T-helper 1 cell (primary cell): ENCODE measurements around the gene PSMD9.

ENCODE experiments used
- DNase-seq, 5 donors: peaks; one replicate each; pipeline ENCODE4 v3.0.0-alpha.2; 2012 to 2020

PSMD9 gene

GRCh38 chr12:121957861-121958515, 69.4 kb downstream of the PSMD9 start:
- DNase-seq, result no peak

- DNase-seq, result no peak
These were observed 70.1 kb downstream of the PSMD9 start for GRCh38 chr12:121958541-121959240.

DNA sequence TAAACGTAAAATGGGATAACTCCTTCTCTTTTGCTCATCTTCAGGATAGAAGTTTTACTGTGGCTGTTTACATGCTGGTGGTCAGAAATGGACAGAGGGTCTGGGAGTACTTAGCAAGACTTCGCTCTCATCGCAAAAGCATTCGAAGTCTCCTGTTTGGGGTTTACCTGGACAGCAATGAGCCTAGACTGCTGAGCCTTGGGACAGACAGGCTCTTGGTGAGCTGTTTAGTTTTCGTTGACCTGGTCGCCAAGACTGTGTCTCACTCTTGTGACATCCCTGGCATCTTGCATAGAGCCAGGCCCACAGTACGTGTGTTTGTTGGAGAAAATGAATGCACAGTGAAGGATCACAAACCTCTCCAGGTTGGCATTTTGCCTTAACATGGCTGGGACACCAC, 72.0 kb downstream of the PSMD9 start:
- DNase-seq, result no peak

GRCh38 chr12:121961195-121961879, 72.7 kb downstream of the PSMD9 start:
- DNase-seq, result no peak

DNA sequence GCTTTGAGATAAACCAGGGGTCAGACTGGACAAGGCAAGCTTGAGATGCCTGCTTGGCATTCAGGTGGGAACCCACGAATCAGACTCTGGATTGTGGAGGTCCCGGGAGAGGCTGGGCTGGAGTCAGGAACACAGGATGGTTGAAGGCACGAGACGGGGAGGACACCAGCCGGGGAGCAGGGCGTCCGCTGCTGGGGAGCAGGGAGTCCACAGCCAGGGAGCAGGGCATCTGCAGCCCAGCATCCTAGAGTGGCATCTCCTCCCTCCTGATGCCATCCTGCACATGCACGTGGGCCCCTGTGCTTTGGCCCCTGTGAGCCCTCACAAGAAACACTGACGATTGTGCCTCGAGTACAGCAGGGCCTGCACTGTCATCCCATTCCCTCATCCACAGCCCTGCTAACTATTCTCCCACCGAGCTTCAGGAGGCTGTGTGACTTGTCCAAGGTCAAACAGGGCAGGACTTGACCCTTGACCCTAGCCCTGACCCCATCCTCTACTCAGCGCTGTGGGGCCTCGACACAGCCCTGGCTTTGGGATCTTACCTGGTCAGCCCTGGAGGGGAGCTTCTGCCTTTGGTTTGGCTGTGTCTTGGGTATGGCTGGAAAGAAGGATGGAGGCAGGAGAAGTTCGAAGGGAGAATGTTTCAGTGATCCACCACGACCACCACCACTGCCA, 74.9 kb downstream of the PSMD9 start:
- no peak for DNase-seq

DNA sequence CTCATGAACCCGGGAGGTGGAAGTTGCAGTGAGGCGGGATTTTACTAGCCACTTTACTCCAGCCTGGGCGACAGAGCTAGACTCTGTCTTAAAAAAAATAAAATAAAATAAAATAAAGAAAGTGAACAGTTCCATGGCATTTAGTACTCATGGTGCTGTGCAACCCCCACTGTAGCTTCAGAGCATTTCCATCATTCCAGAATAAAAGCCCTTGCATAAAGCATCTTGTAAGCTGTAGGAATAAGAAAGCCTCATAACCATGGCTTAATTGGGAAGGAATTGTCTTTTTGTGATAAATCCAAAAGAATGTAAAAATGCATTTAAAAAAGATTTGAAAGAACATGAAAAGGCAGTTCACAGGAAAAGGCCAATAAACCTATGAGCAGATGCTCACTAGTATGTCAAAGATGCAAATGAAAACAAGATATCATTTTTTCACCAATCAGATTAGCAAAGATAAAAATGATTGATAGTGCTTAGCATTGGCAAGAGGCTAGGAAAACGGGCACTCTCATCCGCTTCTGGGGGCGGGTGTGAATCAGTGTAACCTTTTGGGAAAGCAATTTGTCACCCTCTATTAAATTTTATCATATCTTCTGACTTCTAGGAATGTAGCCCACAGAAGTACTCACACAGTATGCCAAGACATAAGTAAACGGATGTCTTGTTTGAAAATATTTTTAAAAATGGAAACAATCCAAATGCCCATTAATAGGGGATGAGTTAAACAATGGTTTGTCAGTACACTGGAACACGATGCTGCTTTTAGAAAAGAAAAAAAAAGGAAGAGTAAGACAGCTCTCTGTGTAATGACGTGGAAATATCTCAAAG, 76.4 kb downstream of the PSMD9 start:
- no peak for DNase-seq

DNA sequence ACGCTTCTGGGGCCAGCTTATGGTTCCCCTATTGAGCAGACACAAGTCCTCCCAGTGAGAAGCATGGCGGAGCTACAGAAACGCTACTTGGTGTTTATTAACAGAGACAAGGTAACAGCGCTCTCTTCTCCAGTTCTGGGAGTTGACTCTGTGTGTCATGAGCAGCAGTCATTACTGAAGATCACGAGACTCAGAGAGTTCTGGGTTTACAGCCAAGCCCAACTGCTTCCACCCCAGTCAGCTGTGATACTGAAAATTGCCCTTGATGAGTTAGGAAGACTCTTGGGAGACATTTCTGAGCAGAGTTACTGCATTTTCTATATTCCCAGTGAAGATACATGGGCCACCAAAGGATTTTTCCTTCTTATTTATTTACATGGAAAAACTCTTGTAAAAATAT, 78.4 kb downstream of the PSMD9 start:
- DNase-seq, result no peak
